GM08714 (cell line): ENCODE results near the gene ATF6.

ENCODE experiments used
- H3K4me3 ChIP-seq: fragments of 200-500 bp; sonication (Bioruptor generic); 2 replicates; pipeline ENCODE4 v1.5.1; 2014; ENCODE audit warnings: mild to moderate bottlenecking, low read length, inconsistent platforms
- ZNF274 ChIP-seq: IDR thresholded peaks from 2 replicates; pipeline ENCODE4 v1.6.1; 2012; ENCODE audit warnings: mild to moderate bottlenecking, low read depth, low read length

Gene ATF6

DNA sequence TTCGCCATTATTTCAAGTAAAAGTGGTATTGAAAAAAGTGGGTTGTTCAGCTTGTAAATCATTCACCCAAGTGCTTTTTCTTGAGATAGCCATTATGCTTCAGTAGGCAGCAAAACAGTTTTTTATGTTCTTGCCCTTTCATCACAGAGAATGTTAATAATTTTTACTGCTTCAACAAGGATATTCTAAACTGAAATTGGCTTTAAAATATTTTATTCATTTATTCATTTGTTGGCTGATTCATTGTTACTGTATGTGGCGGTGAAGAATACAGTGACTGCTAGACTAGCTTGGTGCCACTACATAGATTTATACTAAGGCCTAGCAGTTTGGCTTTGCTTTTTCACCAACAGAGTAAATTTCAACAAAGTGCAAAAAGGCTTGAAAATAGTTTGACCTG is 136.1 kb downstream of the ATF6 start:
- TF ChIP-seq ZNF274, result no peak
- H3K4me3 ChIP-seq, result no peak overlapping the region

DNA sequence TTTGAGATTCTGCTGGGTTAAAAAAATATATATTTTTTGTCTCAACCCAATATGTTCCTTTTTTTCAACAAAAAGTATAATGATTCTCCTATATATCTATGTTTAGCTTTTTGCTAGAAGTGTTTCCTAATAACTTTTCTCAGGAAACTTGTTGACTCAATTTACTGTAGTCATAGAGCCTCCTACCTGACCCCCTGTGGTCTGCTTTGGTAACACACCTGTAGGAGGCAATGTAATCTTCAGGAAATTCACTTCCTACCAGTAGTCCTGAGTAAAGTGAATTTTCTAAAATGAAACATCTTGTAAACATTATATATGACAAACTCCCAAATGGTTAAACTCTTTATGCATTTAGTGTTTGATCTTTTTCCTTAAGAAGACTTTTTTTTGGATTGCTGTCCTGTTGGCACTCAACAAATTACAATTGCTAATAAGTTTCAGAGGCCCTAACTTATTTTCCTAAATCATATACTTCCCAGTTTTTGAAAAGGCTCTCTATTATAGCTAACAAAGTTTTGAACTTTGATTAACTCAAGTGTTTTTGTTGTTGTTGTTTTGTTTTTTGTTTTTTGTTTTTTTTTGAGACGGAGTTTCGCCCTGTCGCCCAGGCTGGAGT is 139.3 kb downstream of the ATF6 start:
- H3K4me3 ChIP-seq, result no peak overlapping the region
- TF ChIP-seq ZNF274, result no peak

DNA sequence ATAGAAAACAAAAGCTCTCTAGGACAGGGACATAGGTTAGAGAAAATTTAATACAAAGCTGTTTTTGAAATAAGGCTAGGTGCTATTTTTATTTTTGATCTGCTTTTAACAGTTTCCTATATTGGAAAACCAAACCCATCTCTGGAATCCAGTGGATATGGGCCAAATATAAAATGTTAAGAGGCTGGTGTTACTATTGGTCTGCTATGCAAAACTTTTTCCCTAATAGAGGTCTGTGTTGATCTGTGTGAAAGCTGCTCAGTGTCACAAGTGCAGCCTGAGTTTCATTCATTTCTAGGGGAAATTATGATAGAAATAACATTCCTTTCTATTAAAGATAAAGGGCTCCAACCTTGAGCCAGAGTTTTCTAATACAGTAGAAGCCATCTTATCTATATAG is 141.1 kb downstream of the ATF6 start:
- H3K4me3 ChIP-seq, result no peak overlapping the region
- TF ChIP-seq ZNF274, result no peak

DNA sequence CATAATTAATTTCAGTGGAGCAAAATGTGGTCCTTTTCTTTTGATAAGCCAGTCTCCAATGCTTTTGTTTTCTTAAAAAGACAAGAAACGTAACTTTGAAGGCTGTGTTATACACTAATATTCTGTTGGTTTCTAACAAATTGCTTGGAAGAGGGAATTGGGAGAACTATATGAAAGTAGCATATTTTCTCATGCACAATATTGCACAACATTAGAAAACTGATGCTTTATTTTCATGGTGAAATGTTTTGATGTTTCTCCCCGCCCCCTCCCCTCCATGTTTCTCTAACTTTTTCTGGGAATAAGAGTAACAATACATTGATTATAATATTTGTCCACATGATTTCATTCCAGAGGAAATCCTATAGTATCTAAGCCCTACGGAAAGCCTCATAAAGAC is 142.1 kb downstream of the ATF6 start:
- no peak for TF ChIP-seq ZNF274
- H3K4me3 ChIP-seq, result no peak overlapping the region

DNA sequence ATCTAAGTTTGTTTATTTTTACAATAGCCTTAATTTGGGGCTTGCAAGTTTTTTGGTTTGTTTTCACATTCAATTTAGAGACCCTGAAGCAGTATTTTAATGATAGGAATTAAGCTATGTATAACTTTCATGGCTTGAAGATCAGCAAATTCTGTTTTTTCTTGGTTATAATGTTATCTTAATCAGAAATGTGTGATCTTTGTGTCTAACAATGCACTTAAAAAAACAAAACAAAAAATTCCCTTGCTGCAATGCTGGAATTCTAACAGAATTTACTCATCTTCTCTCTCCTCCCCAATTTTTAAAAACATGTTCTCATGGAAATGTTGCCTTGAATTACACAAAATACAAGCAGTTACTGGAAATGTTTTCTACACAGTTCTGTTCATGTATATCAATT is 144.5 kb downstream of the ATF6 start:
- no peak overlapping the region for H3K4me3 ChIP-seq
- TF ChIP-seq ZNF274, result no peak

DNA sequence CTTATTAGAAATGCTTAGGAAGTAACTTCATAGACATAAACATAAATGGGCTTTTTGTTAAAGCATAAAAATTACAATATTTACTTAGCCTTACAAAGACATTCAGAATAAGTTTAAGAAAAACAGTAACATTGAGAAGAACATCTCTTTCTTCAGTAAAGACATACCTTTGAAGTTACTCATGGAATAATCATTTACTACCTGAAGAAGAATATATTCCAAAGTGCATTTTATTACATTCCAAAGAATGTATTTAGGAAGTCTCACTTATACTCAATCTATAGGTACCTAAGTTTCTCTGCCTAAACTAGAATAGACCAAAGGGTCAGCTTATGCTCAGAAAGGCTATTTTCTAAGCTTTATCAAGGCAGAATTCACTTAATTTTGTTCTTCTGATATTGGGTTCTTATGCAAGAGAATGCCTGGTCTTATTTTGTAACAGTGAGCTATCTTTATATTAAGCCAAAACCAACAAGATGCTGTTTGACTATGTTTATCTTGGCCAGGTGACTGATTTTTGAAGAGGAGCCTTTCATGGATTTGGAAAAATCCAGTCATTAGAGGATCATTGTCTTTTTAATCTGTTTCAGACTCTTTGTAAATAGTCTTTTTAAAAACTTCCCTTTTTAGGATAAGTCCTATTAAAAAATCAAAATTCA is 147.5 kb downstream of the ATF6 start:
- H3K4me3 ChIP-seq, result no peak overlapping the region
- TF ChIP-seq ZNF274, result no peak

DNA sequence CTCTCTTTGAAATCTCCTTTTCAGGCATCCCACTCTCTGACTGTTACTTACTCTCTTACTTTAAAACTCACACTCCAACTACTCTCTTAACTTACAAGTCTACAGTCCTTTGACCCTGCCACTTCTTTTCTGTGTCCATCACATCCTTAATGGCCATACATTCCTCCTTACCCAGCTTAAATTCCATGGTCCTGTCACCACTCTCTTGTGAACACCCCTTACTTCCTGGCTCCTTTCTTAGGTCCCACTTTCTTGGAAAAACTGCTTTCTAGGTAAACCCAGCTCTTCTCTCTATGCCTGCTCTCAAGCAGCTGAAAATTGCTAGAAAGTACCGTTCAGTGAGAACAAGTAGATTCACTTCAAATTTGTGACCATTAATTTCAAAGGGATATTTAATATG is 148.5 kb downstream of the ATF6 start:
- H3K4me3 ChIP-seq, result no peak overlapping the region
- TF ChIP-seq ZNF274, result no peak

DNA sequence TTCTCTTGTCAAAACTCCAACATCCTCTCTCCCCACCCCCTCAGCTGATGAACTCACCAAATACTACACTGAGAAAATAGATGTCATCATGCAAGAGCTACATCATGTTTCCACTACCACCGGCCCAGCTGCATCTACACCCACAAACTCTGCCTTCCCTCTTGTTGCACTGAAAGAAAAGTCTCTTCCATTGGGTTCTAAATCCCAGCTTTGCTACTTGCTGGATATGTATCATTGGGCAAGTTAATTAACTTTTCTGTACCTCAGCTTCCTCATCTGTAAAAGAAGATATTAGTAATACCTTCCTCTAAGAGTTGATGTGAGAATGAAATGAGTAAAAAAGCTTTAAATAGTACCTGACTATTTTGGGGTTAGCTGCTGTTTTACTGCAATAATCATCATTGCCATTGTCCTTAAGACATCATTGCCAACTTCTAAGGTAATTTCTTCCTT is 149.0 kb downstream of the ATF6 start:
- H3K4me3 ChIP-seq, result no peak overlapping the region
- TF ChIP-seq ZNF274, result no peak

DNA sequence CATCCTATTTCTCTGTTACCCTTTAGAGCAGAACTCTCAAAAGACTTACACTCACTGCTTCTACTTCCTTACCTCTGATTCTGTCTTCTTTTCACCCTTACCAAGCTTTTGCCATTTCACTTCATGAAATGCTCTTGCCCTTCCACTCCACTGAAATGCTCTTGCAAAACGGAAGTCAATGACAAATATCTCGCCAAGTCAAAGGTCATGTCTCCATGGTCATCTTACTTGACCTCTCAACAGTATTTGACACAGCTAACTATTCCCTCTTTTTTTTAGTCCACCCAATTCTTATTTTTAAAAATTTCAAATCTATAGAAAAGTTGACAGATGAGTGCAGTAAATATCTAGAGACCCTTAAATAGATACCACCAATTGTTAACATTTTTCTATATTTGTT is 149.9 kb downstream of the ATF6 start:
- H3K4me3 ChIP-seq, result no peak overlapping the region
- TF ChIP-seq ZNF274, result no peak

DNA sequence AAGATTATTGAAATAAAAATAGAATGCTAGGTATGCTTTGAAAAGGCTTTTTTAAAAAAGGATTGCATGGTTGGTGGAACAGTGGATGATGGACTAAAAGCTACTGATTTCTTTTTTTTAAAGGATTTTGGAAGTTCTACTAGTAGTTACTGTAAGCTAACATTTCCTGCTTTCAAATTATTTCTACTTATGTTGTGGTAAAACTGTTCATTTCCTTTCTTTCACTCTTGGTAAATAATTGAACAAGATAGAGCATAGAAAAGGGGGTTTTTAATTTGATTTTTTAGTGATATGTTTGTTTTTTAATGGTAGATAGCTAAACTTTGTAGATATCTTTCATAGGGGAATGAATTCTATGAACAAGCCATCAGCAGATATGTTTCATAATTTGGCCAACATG is 153.1 kb downstream of the ATF6 start:
- no peak for TF ChIP-seq ZNF274
- H3K4me3 ChIP-seq, result no peak overlapping the region

DNA sequence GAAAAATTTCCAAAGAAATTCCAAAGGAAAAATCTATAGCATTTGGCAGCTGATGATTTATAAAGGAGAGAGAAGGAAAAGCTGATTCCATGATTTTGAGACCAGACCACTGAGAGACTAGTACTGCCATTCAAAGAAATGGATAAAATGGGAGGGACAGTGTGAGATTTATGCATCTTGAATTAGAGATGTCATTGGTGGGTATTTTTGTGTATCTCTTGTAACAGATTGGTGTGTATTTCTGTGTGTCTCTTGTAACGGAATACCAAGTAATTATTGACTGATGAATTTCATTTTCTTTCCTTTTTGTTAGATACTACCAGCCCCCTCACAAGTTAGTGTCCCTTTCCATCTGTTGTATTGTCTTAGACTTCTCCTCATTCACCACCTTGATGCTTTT is 155.4 kb downstream of the ATF6 start:
- no peak for TF ChIP-seq ZNF274
- H3K4me3 ChIP-seq, result no peak overlapping the region

DNA sequence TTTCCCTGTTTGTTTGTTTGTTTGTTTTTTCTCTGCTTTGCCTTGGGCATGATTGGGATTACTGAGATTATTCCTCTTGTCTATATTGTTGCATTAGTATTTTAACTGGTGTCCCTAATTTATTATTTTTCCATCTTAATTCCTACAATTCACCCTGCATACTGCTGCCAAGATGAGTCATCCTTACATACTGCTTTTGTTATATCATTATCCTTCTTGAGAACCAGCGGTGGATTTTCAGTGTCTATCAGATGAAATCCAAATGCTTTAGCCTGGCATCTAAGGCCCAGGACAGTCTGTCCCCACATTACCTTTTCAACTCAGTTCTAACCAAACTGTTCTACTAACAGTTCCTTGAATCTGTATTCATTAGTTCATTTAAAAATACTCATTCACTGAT is 155.9 kb downstream of the ATF6 start:
- no peak for TF ChIP-seq ZNF274
- H3K4me3 ChIP-seq, result no peak overlapping the region

DNA sequence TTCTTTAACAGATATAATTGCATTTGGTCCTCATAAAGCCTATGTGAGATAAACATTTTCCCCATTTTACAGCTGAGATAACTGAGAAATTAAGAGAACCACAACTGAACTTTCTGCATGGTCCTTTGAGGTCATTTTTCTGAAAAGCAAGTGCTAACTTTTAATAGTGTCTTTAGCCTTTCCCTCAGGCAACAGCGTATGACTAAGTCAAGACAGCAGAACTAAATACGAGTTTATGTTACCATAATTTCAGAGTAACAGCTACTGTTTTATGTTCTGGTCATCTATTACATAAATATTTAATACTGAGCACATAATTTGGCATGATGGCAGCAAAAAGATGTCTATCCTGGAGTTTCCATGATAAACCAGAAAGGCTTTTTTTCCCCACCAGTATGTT is 161.9 kb downstream of the ATF6 start:
- no peak for TF ChIP-seq ZNF274

DNA sequence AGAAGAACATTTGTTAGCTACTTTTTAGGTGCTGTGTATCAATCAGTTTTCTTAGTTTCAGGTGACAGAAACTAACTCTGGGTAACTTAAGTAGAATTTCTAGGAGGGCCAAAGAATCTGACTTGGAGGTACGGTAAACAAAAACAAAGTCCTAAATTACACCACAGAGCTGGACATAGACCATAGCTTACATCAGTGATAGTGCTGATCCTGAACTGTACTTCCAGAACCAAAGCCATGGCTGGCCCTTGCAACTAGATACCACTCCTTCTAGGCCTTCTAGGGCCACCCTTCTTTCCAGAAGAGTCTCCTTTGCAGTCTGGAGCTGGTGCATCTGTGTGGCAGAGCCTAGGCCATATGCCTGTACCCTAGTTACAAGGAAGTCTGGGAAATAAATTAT is 163.0 kb downstream of the ATF6 start:
- H3K4me3 ChIP-seq, result no peak overlapping the region
- no peak for TF ChIP-seq ZNF274

More for the DNA sequence above, 161.9 kb downstream of the ATF6 start:
- H3K4me3 ChIP-seq, result no peak overlapping the region

DNA sequence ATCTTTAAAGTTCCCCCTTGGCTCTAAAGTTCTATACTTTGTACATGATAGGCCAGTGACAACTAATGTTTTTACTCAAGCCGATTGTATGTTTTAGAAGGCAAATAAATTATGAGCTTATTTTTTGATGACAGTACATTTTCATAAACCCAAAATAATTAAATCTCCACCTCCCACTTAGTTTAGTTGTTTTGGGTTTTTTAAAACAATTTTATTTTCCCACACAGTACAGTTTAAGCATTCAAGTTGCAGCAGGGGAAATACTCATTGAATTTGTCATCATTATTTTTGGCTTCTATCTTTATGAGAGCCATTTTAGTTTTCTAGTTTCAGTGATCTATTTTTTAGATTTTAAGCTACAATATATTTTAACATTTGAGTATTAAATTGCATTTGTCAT is 163.9 kb downstream of the ATF6 start:
- no peak for TF ChIP-seq ZNF274
- H3K4me3 ChIP-seq, result no peak overlapping the region

DNA sequence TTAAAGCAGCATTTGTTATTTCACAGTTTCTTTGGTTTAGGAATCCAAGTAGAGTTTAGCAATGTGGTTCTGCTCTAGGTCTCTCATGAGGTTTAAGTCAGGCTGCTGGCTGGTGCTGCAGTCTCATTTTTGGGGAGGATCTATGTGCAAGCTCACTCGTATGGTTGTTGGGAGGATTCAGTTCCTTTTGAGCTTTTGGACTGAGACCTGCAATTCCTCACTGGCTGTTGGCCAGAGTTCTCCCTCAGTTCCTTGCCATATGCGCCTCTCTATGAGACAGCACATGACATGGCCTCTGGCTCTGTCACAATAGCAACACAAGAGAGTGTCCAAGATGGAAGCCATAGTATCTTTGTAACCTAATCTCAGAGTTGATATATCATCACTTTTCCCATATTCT is 166.5 kb downstream of the ATF6 start:
- H3K4me3 ChIP-seq, result no peak overlapping the region
- TF ChIP-seq ZNF274, result no peak
